H9 (cell line): Measurements from ENCODE around the gene CSTPP1. TPM values are rescaled to one million over a fixed set of nuclear protein-coding genes. Genes with fewer than 3 reads are reported as not detected.

Experiments
- DNase-seq: peaks from one replicate; pipeline ENCODE4 v3.0.0-alpha.2; 2017
- H2AFZ ChIP-seq: one replicate; pipeline ENCODE4 v1.6.1; 2013; ENCODE audit warnings: mild to moderate bottlenecking, low read length, control low read depth, moderate library complexity
- H2AK5ac ChIP-seq: 2 replicates; pipeline ENCODE4 v1.6.1; 2013; ENCODE audit warnings: low read length, control low read depth, mixed read lengths; ENCODE audit not compliant: insufficient read length
- H2BK120ac ChIP-seq: one replicate; pipeline ENCODE4 v1.6.1; 2013; ENCODE audit warnings: low read depth, mild to moderate bottlenecking, low read length, control low read depth, inconsistent platforms; ENCODE audit not compliant: poor library complexity, severe bottlenecking
- H2BK12ac ChIP-seq: 2 replicates; pipeline ENCODE4 v1.6.1; 2013; ENCODE audit warnings: low read length, control low read depth, mixed read lengths, low read depth; ENCODE audit not compliant: insufficient read length
- H2BK15ac ChIP-seq: 2 replicates; pipeline ENCODE4 v1.6.1; 2013; ENCODE audit warnings: low read depth, low read length, control low read depth
- H2BK20ac ChIP-seq: one replicate; pipeline ENCODE4 v1.6.1; 2013; ENCODE audit warnings: low read depth, mild to moderate bottlenecking, low read length, control low read depth, inconsistent platforms; ENCODE audit not compliant: poor library complexity, severe bottlenecking
- H2BK5ac ChIP-seq: 2 replicates; pipeline ENCODE4 v1.6.1; 2013; ENCODE audit warnings: low read length, control low read depth, mixed read lengths; ENCODE audit not compliant: insufficient read length
- H3K14ac ChIP-seq: 2 replicates; pipeline ENCODE4 v1.6.1; 2013; ENCODE audit warnings: low read length, control low read depth; ENCODE audit not compliant: insufficient read depth
- H3K18ac ChIP-seq: 2 replicates; pipeline ENCODE4 v1.6.1; 2013; ENCODE audit warnings: low read depth, mild to moderate bottlenecking, mixed read lengths, low read length, control low read depth; ENCODE audit not compliant: insufficient read length
- H3K23ac ChIP-seq: 2 replicates; pipeline ENCODE4 v1.6.1; 2013; ENCODE audit warnings: low read length, control low read depth, mixed read lengths, low read depth; ENCODE audit not compliant: insufficient read length
- H3K23me2 ChIP-seq: 2 replicates; pipeline ENCODE4 v1.6.1; 2013; ENCODE audit warnings: low read depth, mild to moderate bottlenecking, mixed read lengths, low read length, control low read depth; ENCODE audit not compliant: insufficient read length, poor library complexity, severe bottlenecking
- H3K27ac ChIP-seq: 2 replicates; pipeline ENCODE4 v1.5.1; 2013; ENCODE audit warnings: low read length, control low read depth, mixed read lengths, low read depth; ENCODE audit not compliant: insufficient read length
- H3K27me3 ChIP-seq: 2 replicates; pipeline ENCODE4 v1.6.1; 2013; ENCODE audit warnings: low read length, control low read depth, inconsistent platforms; ENCODE audit not compliant: insufficient read depth
- H3K4ac ChIP-seq: 2 replicates; pipeline ENCODE4 v1.6.1; 2013; ENCODE audit warnings: low read depth, mild to moderate bottlenecking, control low read depth, inconsistent platforms, low read length, moderate library complexity
- H3K4me1 ChIP-seq: 2 replicates; pipeline ENCODE4 v1.6.1; 2013; ENCODE audit warnings: low read length, control low read depth, inconsistent platforms; ENCODE audit not compliant: insufficient read depth
- H3K4me2 ChIP-seq: 2 replicates; pipeline ENCODE4 v1.6.1; 2013; ENCODE audit warnings: low read length, control low read depth, mixed read lengths; ENCODE audit not compliant: insufficient read length, insufficient read depth
- H3K56ac ChIP-seq: 2 replicates; pipeline ENCODE4 v1.6.1; 2013; ENCODE audit warnings: low read depth, mild to moderate bottlenecking, mixed read lengths, low read length, control low read depth; ENCODE audit not compliant: insufficient read length
- H3K79me1 ChIP-seq: 2 replicates; pipeline ENCODE4 v1.6.1; 2013; ENCODE audit warnings: low read depth, mild to moderate bottlenecking, moderate library complexity, low read length, control low read depth, inconsistent platforms; ENCODE audit not compliant: insufficient read depth, poor library complexity, severe bottlenecking
- H3K79me2 ChIP-seq: 2 replicates; pipeline ENCODE4 v1.6.1; 2013; ENCODE audit warnings: low read length, control low read depth, inconsistent platforms; ENCODE audit not compliant: insufficient read depth
- H3K9ac ChIP-seq: 2 replicates; pipeline ENCODE4 v1.6.1; 2013; ENCODE audit warnings: low read length, control low read depth, mixed read lengths; ENCODE audit not compliant: insufficient read length; ENCODE audit errors: extremely low read depth
- H3K9me3 ChIP-seq: one replicate; pipeline ENCODE4 v1.6.1; 2013; ENCODE audit warnings: low read depth, low read length, inconsistent platforms; ENCODE audit not compliant: control insufficient read depth
- H3T11ph ChIP-seq: one replicate; pipeline ENCODE4 v1.6.1; 2013; ENCODE audit warnings: mild to moderate bottlenecking, low read length, control low read depth, inconsistent platforms
- H4K20me1 ChIP-seq: one replicate; pipeline ENCODE4 v1.6.1; 2013; ENCODE audit not compliant: control insufficient read depth, insufficient read length, insufficient read depth
- H4K5ac ChIP-seq: 2 replicates; pipeline ENCODE4 v1.6.1; 2013; ENCODE audit warnings: low read depth, mild to moderate bottlenecking, mixed read lengths, low read length, control low read depth; ENCODE audit not compliant: insufficient read length
- H4K8ac ChIP-seq: replicated peaks from 2 replicates; pipeline ENCODE4 v1.6.1; 2013; ENCODE audit warnings: low read length, control low read depth, mixed read lengths, low read depth; ENCODE audit not compliant: insufficient read length
- H4K91ac ChIP-seq: 2 replicates; pipeline ENCODE4 v1.6.1; 2013; ENCODE audit warnings: low read depth, mild to moderate bottlenecking, moderate library complexity, mixed read lengths, low read length, control low read depth; ENCODE audit not compliant: insufficient read length
- H3K27ac Mint-ChIP-seq, 3 experiments: 2 replicates in 2 of 3; 3 replicates in 1 of 3; pipeline ENCODE4 v1.8.0; 2020 to 2021; ENCODE audit warnings: mixed read lengths in 3 of 3, mild to moderate bottlenecking in 1 of 3, moderate library complexity in 1 of 3
- H3K27me3 Mint-ChIP-seq: 2 replicates; pipeline ENCODE4 v1.8.0; 2021; ENCODE audit warnings: low read depth, mild to moderate bottlenecking, moderate library complexity, mixed read lengths
- H3K36me3 Mint-ChIP-seq, 3 experiments: 2 replicates in 2 of 3; 3 replicates in 1 of 3; pipeline ENCODE4 v1.8.0; 2020 to 2021; ENCODE audit warnings: low read depth in 3 of 3, mixed read lengths in 3 of 3; ENCODE audit not compliant: insufficient read depth in 1 of 3
- H3K4me1 Mint-ChIP-seq, 2 experiments: 2 replicates each; pipeline ENCODE4 v1.8.0; 2020; ENCODE audit warnings: mixed read lengths in 2 of 2
- H3K4me3 Mint-ChIP-seq, 2 experiments: 2 replicates in 1 of 2; 3 replicates in 1 of 2; pipeline ENCODE4 v1.8.0; 2020 to 2021; ENCODE audit warnings: mild to moderate bottlenecking in 2 of 2, mixed read lengths in 2 of 2, moderate library complexity in 1 of 2
- H3K9me3 Mint-ChIP-seq, 2 experiments: 2 replicates in 1 of 2; 3 replicates in 1 of 2; pipeline ENCODE4 v1.8.0; 2020; ENCODE audit warnings: mild to moderate bottlenecking in 2 of 2, mixed read lengths in 2 of 2, moderate library complexity in 1 of 2
- CTCF ChIP-seq: fragments of 200-600 bp; sonication (generic); conservative IDR thresholded peaks from 3 replicates; pipeline ENCODE4 v1.8.0; 2021; ENCODE audit warnings: antibody characterized with exemption, mild to moderate bottlenecking
- WGBS: extraction: QIAGEN DNeasy Blood & Tissue Kit; methylation state at CpG from one replicate; pipeline ENCODE4 v1.1.7; 2013; ENCODE audit warnings: missing lambda C conversion rate, low lambda C conversion rate, mixed read lengths; ENCODE audit not compliant: insufficient read length; ENCODE audit errors: extremely low coverage; 5-methylcytosine and 5-hydroxymethylcytosine counted together
- total RNA-seq: library from RNA; stranded (reverse); gene quantifications from 2 replicates; pipeline ENCODE4 v1.2.1, GENCODE V29; 2021

Gene CSTPP1
- total RNA-seq, 1 experiment from 2014 or later: 21.2 TPM

- Histone ChIP-seq H3K4ac (no peak overlapping the region), H3K23ac (no peak overlapping the region), H3K18ac (no peak overlapping the region), H3T11ph (no peak overlapping the region), H3K56ac (no peak overlapping the region), H3K4me1 (peaks cover 12% of the 10 kb centered on the region; the same call in 1 of the 2 replicates), H3K27ac (no peak overlapping the region), H3K9me3 (no peaks in the 10 kb centered on the region), H4K91ac (no peak overlapping the region), H4K20me1 (no peaks in the 10 kb centered on the region), H4K5ac (no peak overlapping the region), H2BK12ac (no peak overlapping the region), H3K79me1 (no peaks in the 10 kb centered on the region), H2BK20ac (no peak overlapping the region), H3K27me3 (no peaks in the 10 kb centered on the region), H2AFZ (no peak overlapping the region), H3K14ac (no peak overlapping the region), H2BK15ac (no peak overlapping the region), H3K9ac (no peak overlapping the region), H3K4me2 (no peak overlapping the region), H4K8ac (no peak overlapping the region), H3K23me2 (no peaks in the 10 kb centered on the region), H3K79me2 (no peaks in the 10 kb centered on the region), H2AK5ac (no peak overlapping the region), H2BK120ac (no peak overlapping the region), H2BK5ac (no peak overlapping the region)
- Mint-ChIP-seq H3K27ac (peak overlapping the region in 1 of 3 experiments; percentile 62; a peak in 2 of 7 replicates), H3K36me3 (no peaks in the 10 kb centered on the region; a peak in 1 of 7 replicates), H3K27me3 (no peaks in the 10 kb centered on the region), H3K9me3 (no peaks in the 10 kb centered on the region), H3K4me1 (peaks cover 27 to 36% of the 10 kb centered on the region in 2 experiments), H3K4me3 (no peak overlapping the region)
- DNase-seq: no peak
- WGBS: no CpG with 5 or more reads among the region's 2 CpGs
- no peak for TF ChIP-seq CTCF
These were observed 190.7 kb downstream of the CSTPP1 start for GRCh38 chr11:47127213-47127612.
